Mammary epithelial cell (primary cell): ENCODE measurements around the gene PLPP3.

Experiments
- CTCF ChIP-seq, 2 donors: IDR thresholded peaks in 1 of 2; conservative IDR thresholded peaks in 1 of 2; 2 replicates each; pipeline ENCODE4 v1.5.1; 2011 to 2012; ENCODE audit warnings: inconsistent platforms in 2 of 2, low read length in 2 of 2, mild to moderate bottlenecking in 2 of 2, control low read depth in 1 of 2, low read depth in 1 of 2; ENCODE audit not compliant: insufficient read depth in 1 of 2; ENCODE audit errors: extremely low read depth in 1 of 2
- EZH2 ChIP-seq: IDR thresholded peaks from 2 replicates; pipeline ENCODE4 v1.6.1; 2012; ENCODE audit warnings: low read length, inconsistent platforms, borderline replicate concordance

GRCh38 chr1:56533197-56533596 lies 46.2 kb downstream of the PLPP3 start:
- no peak for TF ChIP-seq CTCF (conservative IDR thresholded peaks at IDR 0.05 in 1 of 2, IDR thresholded peaks at IDR 0.05 in 1 of 2; ENCODE audit: extremely low read depth in 1 of 2, insufficient read depth in 1 of 2, low read depth in 1 of 2, low read length in 2 of 2)
- TF ChIP-seq EZH2, result no peak
